ENCODE measurements around the gene PSMA5. TPM values are rescaled to one million over a fixed set of nuclear protein-coding genes. Genes with fewer than 3 reads are reported as not detected.

Gene PSMA5
- total RNA-seq, 1 donor from 2014 or later, result 81.1 TPM

DNA sequence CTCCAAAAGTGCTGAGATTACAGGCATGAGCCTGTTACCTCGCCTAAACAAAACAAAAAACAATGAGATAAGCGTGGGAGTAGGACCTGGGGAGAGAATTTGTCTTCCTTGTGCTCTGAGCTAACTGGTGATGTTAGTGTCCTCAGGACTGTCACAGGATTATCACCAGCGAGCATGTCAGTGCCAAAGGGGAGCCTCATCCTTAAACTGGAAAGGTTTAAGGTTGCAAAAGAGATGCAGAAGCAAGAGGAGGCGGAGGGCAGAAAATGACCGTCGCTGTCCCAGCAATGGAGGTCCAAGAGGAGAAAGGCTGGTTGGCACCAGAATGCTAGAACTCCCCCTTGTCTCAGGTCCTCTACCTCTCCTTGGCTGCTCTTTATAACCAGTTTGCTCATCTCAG lies 44.0 kb upstream of the PSMA5 start:
- Mint-ChIP-seq H3K4me3 (ENCODE audit: low read depth) (no peak overlapping the region), H3K9me3 (ENCODE audit: low read depth) (no peaks in the 10 kb centered on the region), H3K27ac (no peak overlapping the region), H3K27me3 (peaks cover 69% of the 10 kb centered on the region), H3K36me3 (ENCODE audit: insufficient read depth) (no peaks in the 10 kb centered on the region), H3K4me1 (ENCODE audit: low read depth) (peaks cover 3% of the 10 kb centered on the region)
- TF ChIP-seq, protein P1, sequence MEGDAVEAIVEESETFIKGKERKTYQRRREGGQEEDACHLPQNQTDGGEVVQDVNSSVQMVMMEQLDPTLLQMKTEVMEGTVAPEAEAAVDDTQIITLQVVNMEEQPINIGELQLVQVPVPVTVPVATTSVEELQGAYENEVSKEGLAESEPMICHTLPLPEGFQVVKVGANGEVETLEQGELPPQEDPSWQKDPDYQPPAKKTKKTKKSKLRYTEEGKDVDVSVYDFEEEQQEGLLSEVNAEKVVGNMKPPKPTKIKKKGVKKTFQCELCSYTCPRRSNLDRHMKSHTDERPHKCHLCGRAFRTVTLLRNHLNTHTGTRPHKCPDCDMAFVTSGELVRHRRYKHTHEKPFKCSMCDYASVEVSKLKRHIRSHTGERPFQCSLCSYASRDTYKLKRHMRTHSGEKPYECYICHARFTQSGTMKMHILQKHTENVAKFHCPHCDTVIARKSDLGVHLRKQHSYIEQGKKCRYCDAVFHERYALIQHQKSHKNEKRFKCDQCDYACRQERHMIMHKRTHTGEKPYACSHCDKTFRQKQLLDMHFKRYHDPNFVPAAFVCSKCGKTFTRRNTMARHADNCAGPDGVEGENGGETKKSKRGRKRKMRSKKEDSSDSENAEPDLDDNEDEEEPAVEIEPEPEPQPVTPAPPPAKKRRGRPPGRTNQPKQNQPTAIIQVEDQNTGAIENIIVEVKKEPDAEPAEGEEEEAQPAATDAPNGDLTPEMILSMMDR (IDR thresholded peaks at IDR 0.05; ENCODE audit: unreplicated experiment), result no peak
- DNase-seq (ENCODE audit: low spot score, unreplicated experiment), result no peak

- no peak overlapping the region for H3K4me3 Mint-ChIP-seq (ENCODE audit: low read depth)
- H3K27ac Mint-ChIP-seq, result no peak overlapping the region
- peaks cover 72% of the 10 kb centered on the region for H3K27me3 Mint-ChIP-seq
- no peak for DNase-seq (ENCODE audit: low spot score, unreplicated experiment)
- no peaks in the 10 kb centered on the region for H3K9me3 Mint-ChIP-seq (ENCODE audit: low read depth)
- H3K4me1 Mint-ChIP-seq (ENCODE audit: low read depth), result peaks cover 3% of the 10 kb centered on the region
- TF ChIP-seq, protein P1 (IDR thresholded peaks at IDR 0.05; ENCODE audit: unreplicated experiment), result no peak
- H3K36me3 Mint-ChIP-seq (ENCODE audit: insufficient read depth), result no peaks in the 10 kb centered on the region
Measured at GRCh38 chr1:109468903-109469302, 42.7 kb upstream of the PSMA5 start.

DNA sequence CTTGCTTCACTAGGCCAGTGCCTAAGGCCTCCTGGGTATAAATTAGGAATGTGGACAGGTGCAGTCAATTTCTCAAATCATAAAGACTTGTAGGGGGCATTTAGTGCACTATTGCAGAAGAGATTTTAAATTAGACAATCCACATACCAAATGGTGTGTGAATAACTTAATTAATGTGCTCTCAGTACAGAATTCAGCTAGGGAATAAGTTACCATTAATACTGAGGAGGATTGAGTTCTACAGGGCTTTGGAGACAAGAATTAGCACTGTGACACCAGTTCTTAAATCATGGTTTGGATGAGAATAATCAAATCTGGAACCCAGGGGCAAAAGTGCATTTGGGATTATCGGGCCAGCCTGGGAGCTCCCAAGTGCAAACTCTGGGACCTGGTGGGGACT lies 41.8 kb upstream of the PSMA5 start:
- peaks cover 78% of the 10 kb centered on the region for H3K27me3 Mint-ChIP-seq

GRCh38 chr1:109467301-109467777 lies 41.1 kb upstream of the PSMA5 start:
- TF ChIP-seq, protein P1 (IDR thresholded peaks at IDR 0.05; ENCODE audit: unreplicated experiment), result no peak
- H3K27ac Mint-ChIP-seq, result no peak overlapping the region
- H3K27me3 Mint-ChIP-seq, result peaks cover 81% of the 10 kb centered on the region
- no peak for DNase-seq (ENCODE audit: low spot score, unreplicated experiment)
- H3K4me1 Mint-ChIP-seq (ENCODE audit: low read depth), result peaks cover 3% of the 10 kb centered on the region
- H3K9me3 Mint-ChIP-seq (ENCODE audit: low read depth), result no peaks in the 10 kb centered on the region
- H3K4me3 Mint-ChIP-seq (ENCODE audit: low read depth), result peak overlapping the region; percentile 69
- H3K36me3 Mint-ChIP-seq (ENCODE audit: insufficient read depth), result no peaks in the 10 kb centered on the region

More for the DNA sequence above, 41.8 kb upstream of the PSMA5 start:
- H3K36me3 Mint-ChIP-seq (ENCODE audit: insufficient read depth), result no peaks in the 10 kb centered on the region
- H3K9me3 Mint-ChIP-seq (ENCODE audit: low read depth), result no peaks in the 10 kb centered on the region
- TF ChIP-seq, protein P1 (IDR thresholded peaks at IDR 0.05; ENCODE audit: unreplicated experiment), result no peak
- H3K4me1 Mint-ChIP-seq (ENCODE audit: low read depth), result peaks cover 3% of the 10 kb centered on the region
- H3K27ac Mint-ChIP-seq, result no peak overlapping the region
- no peak for DNase-seq (ENCODE audit: low spot score, unreplicated experiment)
- H3K4me3 Mint-ChIP-seq (ENCODE audit: low read depth), result no peak overlapping the region

GRCh38 chr1:109466452-109467300 lies 40.4 kb upstream of the PSMA5 start, which contains the start of gene SYPL2:
SYPL2 (plus strand) TSS chr1:109466546; CDS start chr1:109466844, 298 bp downstream.
- peaks cover 84% of the 10 kb centered on the region for H3K27me3 Mint-ChIP-seq
- H3K4me1 Mint-ChIP-seq (ENCODE audit: low read depth), result peaks cover 3% of the 10 kb centered on the region
- no peaks in the 10 kb centered on the region for H3K9me3 Mint-ChIP-seq (ENCODE audit: low read depth)
- no peak within 1 kb of the TSS for H3K27ac Mint-ChIP-seq
- DNase-seq (ENCODE audit: low spot score, unreplicated experiment), result peak; percentile 48
- TF ChIP-seq, protein P1 (IDR thresholded peaks at IDR 0.05; ENCODE audit: unreplicated experiment), result peak; percentile 19
- peak within 1 kb of the TSS; percentile 69 for H3K4me3 Mint-ChIP-seq (ENCODE audit: low read depth)
- H3K36me3 Mint-ChIP-seq (ENCODE audit: insufficient read depth), result no peaks in the 10 kb centered on the region

Measured in progenitor cell of endocrine pancreas (in vitro differentiated cells).